HG02840 (cell line): ENCODE measurements around the gene CTNNA3.

Source experiments
- ATAC-seq: cut with Tn5 transposase; IDR thresholded peaks from one replicate; pipeline ENCODE4 v1.9.1; 2021; ENCODE audit warnings: mild to moderate bottlenecking, moderate library complexity, moderate number of reproducible peaks; ENCODE audit not compliant: unreplicated experiment, low FRiP score

CTNNA3 gene

GRCh38 chr10:66519616-66520015, 1176.4 kb downstream of the CTNNA3 start:
- no peak for ATAC-seq

GRCh38 chr10:66514666-66515065, 1181.3 kb downstream of the CTNNA3 start:
- no peak for ATAC-seq

GRCh38 chr10:66513504-66513903, 1182.5 kb downstream of the CTNNA3 start:
- no peak for ATAC-seq

GRCh38 chr10:66505003-66505657, 1190.9 kb downstream of the CTNNA3 start:
- ATAC-seq = no peak

GRCh38 chr10:66501356-66501755, 1194.6 kb downstream of the CTNNA3 start:
- no peak for ATAC-seq

- no peak for ATAC-seq
These were observed 1212.0 kb downstream of the CTNNA3 start for GRCh38 chr10:66483966-66484365.

GRCh38 chr10:66472156-66472555, 1223.8 kb downstream of the CTNNA3 start:
- no peak for ATAC-seq

- no peak for ATAC-seq
These were observed 1229.0 kb downstream of the CTNNA3 start for GRCh38 chr10:66467042-66467441.

GRCh38 chr10:66466622-66467021, 1229.4 kb downstream of the CTNNA3 start:
- ATAC-seq = no peak

- ATAC-seq = no peak
These were observed 1232.4 kb downstream of the CTNNA3 start for GRCh38 chr10:66463611-66464010.

- no peak for ATAC-seq
These were observed 1238.4 kb downstream of the CTNNA3 start for GRCh38 chr10:66457629-66458028.

- no peak for ATAC-seq
These were observed 1240.7 kb downstream of the CTNNA3 start for GRCh38 chr10:66455304-66455703.

GRCh38 chr10:66440568-66440967, 1255.4 kb downstream of the CTNNA3 start:
- ATAC-seq = no peak

- no peak for ATAC-seq
These were observed 1281.1 kb downstream of the CTNNA3 start for GRCh38 chr10:66414943-66415342.

GRCh38 chr10:66405566-66405965, 1290.4 kb downstream of the CTNNA3 start:
- ATAC-seq = no peak

GRCh38 chr10:66398669-66399068, 1297.3 kb downstream of the CTNNA3 start:
- ATAC-seq = no peak

GRCh38 chr10:66394342-66395063, 1301.5 kb downstream of the CTNNA3 start:
- no peak for ATAC-seq

- no peak for ATAC-seq
These were observed 1305.1 kb downstream of the CTNNA3 start for GRCh38 chr10:66390926-66391325.

GRCh38 chr10:66381045-66381444, 1315.0 kb downstream of the CTNNA3 start:
- ATAC-seq = no peak

GRCh38 chr10:66378117-66378876, 1317.7 kb downstream of the CTNNA3 start:
- ATAC-seq = no peak

- ATAC-seq = no peak
These were observed 1327.8 kb downstream of the CTNNA3 start for GRCh38 chr10:66368146-66368545.
